Gastrocnemius medialis (tissue), 4 donors: ENCODE results near the gene HK1. TPM values are rescaled to one million over a fixed set of nuclear protein-coding genes. Genes with fewer than 3 reads are reported as not detected.

Source experiments
- ATAC-seq, 2 donors: fragments of 150-250 bp; one replicate each; pipeline ENCODE4 v1.9.1; 2016
- DNase-seq, 2 donors: peaks; one replicate each; pipeline ENCODE4 v3.0.0-alpha.2; 2019
- H3K27ac ChIP-seq, 4 donors: fragments of 200-600 bp; sonication (generic); 1 replicate in 1 of 4; 2 replicates in 3 of 4; pipeline ENCODE4 v1.5.1; 2016 to 2018; ENCODE audit warnings: mild to moderate bottlenecking in 2 of 4, moderate library complexity in 1 of 4
- H3K27me3 ChIP-seq, 3 donors: fragments of 200-600 bp; sonication (generic) in 2 of 3; 1 replicate in 1 of 3; 2 replicates in 2 of 3; pipeline versions ENCODE4 v1.5.1 to v1.6.0; 2016 to 2019; ENCODE audit warnings: mild to moderate bottlenecking in 1 of 3, moderate library complexity in 1 of 3
- H3K36me3 ChIP-seq, 2 donors: fragments of 200-600 bp; sonication (generic) in 1 of 2; one replicate each; pipeline ENCODE4 v1.5.1; 2017 to 2018
- H3K4me1 ChIP-seq, 2 donors: fragments of 200-600 bp; sonication (generic) in 1 of 2; one replicate each; pipeline ENCODE4 v1.5.1; 2016 to 2017; ENCODE audit warnings: mild to moderate bottlenecking in 2 of 2
- H3K4me3 ChIP-seq, 4 donors: fragments of 200-600 bp; sonication (generic) in 3 of 4; 1 replicate in 1 of 4; 2 replicates in 3 of 4; pipeline ENCODE4 v1.5.1; 2016 to 2019; ENCODE audit warnings: mild to moderate bottlenecking in 2 of 4
- H3K9me3 ChIP-seq, 3 donors: fragments of 200-600 bp; sonication (generic) in 2 of 3; 1 replicate in 1 of 3; 2 replicates in 2 of 3; pipeline ENCODE4 v1.5.1; 2016 to 2019
- CTCF ChIP-seq, 5 experiments: fragments of 450-650 bp in 3 of 5; fragments of 200-600 bp in 2 of 5; sonication (generic) in 2 of 5; IDR thresholded peaks in 4 of 5; conservative IDR thresholded peaks in 1 of 5; 1 replicate in 4 of 5; 2 replicates in 1 of 5; pipeline ENCODE4 v1.5.1; 2016 to 2019; ENCODE audit warnings: antibody characterized with exemption in 5 of 5, mild to moderate bottlenecking in 3 of 5, moderate library complexity in 3 of 5
- POLR2A ChIP-seq, 2 donors: fragments of 450-650 bp; IDR thresholded peaks; one replicate each; pipeline ENCODE4 v1.6.1; 2017; ENCODE audit warnings: antibody characterized with exemption in 2 of 2, mild to moderate bottlenecking in 2 of 2, moderate library complexity in 2 of 2
- in situ Hi-C, 4 donors: fragments of 200-750 bp; cut with MboI; loops; one replicate each; pipeline versions ENCODE4 v1.15.0 to v1.8.0; 2017; ENCODE audit warnings: low sequenced_read_pairs in 4 of 4
- intact Hi-C: fragments of 100-400 bp; cut with DNase I; formaldehyde crosslinking; loops from one replicate; pipeline ENCODE4 v1.15.1; 2023; ENCODE audit warnings: low total_unique reads
- total RNA-seq, 4 donors: library from RNA; depleted of rRNA; stranded (reverse); fragments of >200 nt; gene quantifications; one replicate each; pipeline versions ENCODE4 v1.1.0 to v1.2.3, GENCODE V29; 2016

The HK1 gene
- total RNA-seq, 4 donors from 2014 or later, result 168 to 331 (median 246) TPM

DNA sequence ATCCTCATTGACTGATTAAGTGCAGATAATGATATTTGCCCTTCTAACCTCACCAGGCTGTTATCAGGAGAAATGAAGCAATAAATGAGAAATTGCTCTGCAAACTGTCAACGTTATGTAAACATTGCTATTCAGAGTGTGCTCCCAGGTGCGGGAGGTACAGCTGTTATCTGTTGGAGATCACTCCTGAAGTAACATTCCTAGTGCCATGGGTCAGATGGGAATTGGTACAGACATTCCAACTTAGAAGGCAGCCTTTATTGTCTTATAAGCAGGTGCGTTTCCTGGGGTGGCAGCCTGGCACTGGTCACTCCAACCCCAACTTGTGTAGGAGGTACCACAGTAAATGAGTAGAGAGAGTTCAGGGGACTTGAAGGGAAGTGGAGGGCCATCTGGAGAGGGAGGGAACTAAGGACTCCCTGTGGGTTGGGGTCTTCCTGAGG is 36.8 kb downstream of the HK1 start:
- ATAC-seq (no peak), DNase-seq (no peak)
- H3K27ac ChIP-seq, result no peak overlapping the region
- no peaks in the 10 kb centered on the region for H3K27me3 ChIP-seq
- TF ChIP-seq CTCF (IDR thresholded peaks at IDR 0.05 in 4 of 5, conservative IDR thresholded peaks at IDR 0.05 in 1 of 5) (no peak), POLR2A (IDR thresholded peaks at IDR 0.05) (no peak)
- H3K36me3 ChIP-seq, result no peaks in the 10 kb centered on the region
- no peaks in the 10 kb centered on the region for H3K9me3 ChIP-seq
- H3K4me1 ChIP-seq, result peaks cover 13% of the 10 kb centered on the region in 2 donors
- intact Hi-C loops, result loop anchor here (5.0 kb wide), 2 partner anchors 78 to 192 kb away; no protein-coding TSS in a partner anchor
- H3K4me3 ChIP-seq, result no peak overlapping the region
- in situ Hi-C loops, result loop anchor here in 2 of 4 donors (10.0 kb wide), 1 partner anchor 70 kb away; no protein-coding TSS in a partner anchor

GRCh38 chr10:69315610-69316312 is 37.5 kb downstream of the HK1 start:
- Histone ChIP-seq H3K27ac (no peak overlapping the region), H3K9me3 (no peaks in the 10 kb centered on the region), H3K36me3 (no peaks in the 10 kb centered on the region), H3K27me3 (no peaks in the 10 kb centered on the region), H3K4me3 (no peak overlapping the region), H3K4me1 (peaks cover 19% of the 10 kb centered on the region in 2 donors)
- in situ Hi-C loops, result loop anchor here in 2 of 4 donors (10.0 kb wide), 1 partner anchor 69 kb away; no protein-coding TSS in a partner anchor
- no peak for ATAC-seq
- intact Hi-C loops, result loop anchor here (5.0 kb wide), 2 partner anchors 78 to 192 kb away; no protein-coding TSS in a partner anchor
- TF ChIP-seq CTCF (IDR thresholded peaks at IDR 0.05 in 4 of 5, conservative IDR thresholded peaks at IDR 0.05 in 1 of 5), result no peak
- TF ChIP-seq POLR2A (IDR thresholded peaks at IDR 0.05), result no peak
- no peak for DNase-seq

DNA sequence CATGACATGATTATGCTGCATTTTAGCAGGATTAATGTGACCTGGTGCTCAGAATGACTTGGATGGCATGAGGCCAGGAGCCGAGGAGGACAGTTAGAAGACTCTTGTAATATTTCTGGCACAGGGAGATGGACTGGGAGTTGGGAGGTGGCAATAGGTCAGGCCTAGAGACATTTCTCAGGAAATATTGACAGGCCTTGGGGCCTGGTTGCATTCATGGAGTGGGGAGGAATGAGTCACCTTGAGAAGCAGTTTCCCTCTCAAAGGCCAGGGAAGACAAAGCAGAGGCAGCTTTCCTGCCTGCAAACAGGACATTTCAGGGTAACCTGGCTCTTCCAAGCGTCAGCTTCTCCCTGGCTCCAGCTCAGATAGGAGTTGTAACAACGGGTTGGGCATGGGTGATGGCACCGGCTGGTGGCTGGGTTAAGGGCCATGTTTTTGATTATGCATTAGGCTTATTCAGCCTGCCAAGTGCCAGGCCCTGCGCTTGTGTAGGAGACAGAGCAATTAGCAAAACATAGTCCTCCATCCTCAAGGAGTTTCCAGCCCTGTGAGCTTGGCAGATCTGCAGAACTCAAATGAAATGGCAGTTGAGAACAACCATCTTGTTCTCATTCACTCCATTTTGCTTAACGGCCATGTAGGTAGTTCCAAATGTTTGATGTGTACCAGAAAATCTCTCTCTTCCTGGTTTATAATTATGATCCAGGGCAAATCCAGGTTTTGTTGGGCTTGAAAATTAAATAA is 38.2 kb downstream of the HK1 start:
- peak overlapping the region in 1 of 4 donors; percentile 92 for H3K27ac ChIP-seq
- TF ChIP-seq CTCF (IDR thresholded peaks at IDR 0.05 in 4 of 5, conservative IDR thresholded peaks at IDR 0.05 in 1 of 5) (no peak), POLR2A (IDR thresholded peaks at IDR 0.05) (no peak)
- H3K9me3 ChIP-seq, result no peaks in the 10 kb centered on the region
- in situ Hi-C loops (loop anchor here in 2 of 4 donors (10.0 kb wide), 1 partner anchor 68 kb away; no protein-coding TSS in a partner anchor), intact Hi-C loops (loop anchor here (5.0 kb wide), 2 partner anchors 79 to 191 kb away; no protein-coding TSS in a partner anchor)
- peaks cover 26% of the 10 kb centered on the region in 2 donors for H3K4me1 ChIP-seq
- ATAC-seq, result no peak
- no peak for DNase-seq
- no peaks in the 10 kb centered on the region for H3K27me3 ChIP-seq
- H3K36me3 ChIP-seq, result no peaks in the 10 kb centered on the region
- no peak overlapping the region for H3K4me3 ChIP-seq

DNA sequence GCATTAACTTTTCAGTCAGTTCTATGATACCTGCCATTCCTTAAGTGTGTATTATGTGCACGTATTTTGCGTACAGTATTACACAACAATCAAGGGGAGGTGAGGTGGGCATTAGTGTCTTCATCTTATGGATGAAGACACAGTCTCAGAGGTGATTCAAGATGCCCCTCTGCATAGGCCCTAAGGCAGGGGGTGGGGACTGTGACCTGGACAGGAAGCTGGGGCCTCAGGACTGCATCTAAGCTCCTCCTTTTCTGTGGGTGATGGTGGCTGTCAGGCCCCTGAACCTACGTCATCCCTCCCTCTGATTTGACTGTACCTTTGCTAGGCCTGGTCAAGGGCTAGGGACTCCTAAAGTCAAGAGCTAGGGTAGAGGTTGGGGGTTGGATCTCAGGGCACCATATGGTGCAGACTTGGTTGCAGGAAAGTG is 38.9 kb downstream of the HK1 start:
- Histone ChIP-seq H3K4me1 (peaks cover 33% of the 10 kb centered on the region in 2 donors), H3K27ac (peak overlapping the region; percentile 92 to 98 (median 96)), H3K4me3 (no peak overlapping the region), H3K9me3 (no peaks in the 10 kb centered on the region), H3K27me3 (no peaks in the 10 kb centered on the region), H3K36me3 (no peaks in the 10 kb centered on the region)
- intact Hi-C loops, result loop anchor here (5.0 kb wide), 2 partner anchors 80 to 190 kb away; no protein-coding TSS in a partner anchor
- in situ Hi-C loops, result loop anchor here in 2 of 4 donors (10.0 kb wide), 1 partner anchor 68 kb away; no protein-coding TSS in a partner anchor
- no peak for TF ChIP-seq POLR2A (IDR thresholded peaks at IDR 0.05)
- no peak for TF ChIP-seq CTCF (IDR thresholded peaks at IDR 0.05 in 4 of 5, conservative IDR thresholded peaks at IDR 0.05 in 1 of 5)
- ATAC-seq (no peak), DNase-seq (no peak)
